IMR-90 (cell line): ENCODE data around the gene IFNG-AS1. TPM values are rescaled to one million over a fixed set of nuclear protein-coding genes. Genes with fewer than 3 reads are reported as not detected.

ENCODE experiments used
- ATAC-seq: fragments of 200-7000 bp; cut with Tn5 transposase; 2 replicates; pipeline ENCODE4 v1.9.1; 2020; ENCODE audit warnings: low read depth, mild to moderate bottlenecking, moderate library complexity
- BruUV-seq: library from RNA; stranded (reverse); fragments of 400-500 nt; replicated peaks from 2 replicates; lab custom pipeline; 2021; lab: Mats Ljungman, UMichigan
- CTCF ChIA-PET: fragments of 300-600 bp; formaldehyde crosslinking; extraction: SDS; loops from one replicate; lab custom pipeline; 2021; ENCODE audit warnings: antibody characterized with exemption; lab: Yijun Ruan, JAX
- POLR2A ChIA-PET: fragments of 300-600 bp; sonication (Branson Sonifier 250); formaldehyde crosslinking; loops from one replicate; lab custom pipeline; 2022; ENCODE audit warnings: antibody characterized with exemption; ENCODE audit not compliant: unreplicated experiment; lab: Charles Lee
- DNase-seq: peaks from one replicate; pipeline ENCODE4 v3.0.0; 2013
- H2AFZ ChIP-seq: replicated peaks from 2 replicates; pipeline ENCODE3; 2013; ENCODE audit warnings: low read length, mild to moderate bottlenecking; ENCODE audit not compliant: poor library complexity
- H2AK5ac ChIP-seq: 2 replicates; pipeline ENCODE4 v1.6.1; 2013; ENCODE audit warnings: low read depth, low read length, inconsistent platforms
- H2AK9ac ChIP-seq: replicated peaks from 2 replicates; pipeline ENCODE3; 2013; ENCODE audit warnings: mild to moderate bottlenecking, low read depth, low read length, moderate library complexity; ENCODE audit not compliant: poor library complexity
- H2BK120ac ChIP-seq: 2 replicates; pipeline ENCODE4 v1.6.1; 2013; ENCODE audit warnings: low read depth, low read length, inconsistent platforms
- H2BK15ac ChIP-seq: 3 replicates; pipeline ENCODE4 v1.6.1; 2013; ENCODE audit warnings: low read depth, low read length, inconsistent platforms
- H2BK20ac ChIP-seq: 2 replicates; pipeline ENCODE4 v1.6.1; 2013; ENCODE audit warnings: low read depth, mild to moderate bottlenecking, inconsistent platforms, low read length, moderate library complexity
- H2BK5ac ChIP-seq: 2 replicates; pipeline ENCODE4 v1.6.1; 2013; ENCODE audit warnings: mild to moderate bottlenecking, low read depth, low read length, inconsistent platforms; ENCODE audit not compliant: poor library complexity, severe bottlenecking
- H3K14ac ChIP-seq: replicated peaks from 2 replicates; pipeline ENCODE4 v1.6.1; 2013; ENCODE audit warnings: low read depth, low read length, inconsistent platforms
- H3K18ac ChIP-seq: 2 replicates; pipeline ENCODE4 v1.6.1; 2013; ENCODE audit warnings: low read depth, low read length, control low read depth
- H3K23ac ChIP-seq: 2 replicates; pipeline ENCODE4 v1.6.1; 2013; ENCODE audit warnings: low read depth, low read length, inconsistent platforms
- H3K27ac ChIP-seq: 2 replicates; pipeline ENCODE4 v1.5.1; 2013; ENCODE audit warnings: mild to moderate bottlenecking, control low read depth, low read length; ENCODE audit not compliant: insufficient read depth
- H3K27me3 ChIP-seq: 2 replicates; pipeline ENCODE4 v1.6.1; 2013; ENCODE audit warnings: low read length; ENCODE audit not compliant: control insufficient read depth, insufficient read depth
- H3K36me3 ChIP-seq: 2 replicates; pipeline ENCODE4 v1.6.1; 2013; ENCODE audit warnings: low read length, mixed read lengths; ENCODE audit not compliant: control insufficient read depth, insufficient read depth
- H3K4ac ChIP-seq: 2 replicates; pipeline ENCODE4 v1.6.1; 2013; ENCODE audit warnings: low read depth, low read length, inconsistent platforms
- H3K4me1 ChIP-seq: 2 replicates; pipeline ENCODE4 v1.6.1; 2013; ENCODE audit warnings: low read length, mixed read lengths; ENCODE audit not compliant: control insufficient read depth, insufficient read depth
- H3K4me2 ChIP-seq: 2 replicates; pipeline ENCODE4 v1.6.1; 2013; ENCODE audit warnings: low read depth, mild to moderate bottlenecking, control low read depth, low read length, moderate library complexity
- H3K4me3 ChIP-seq: 2 replicates; pipeline ENCODE4 v1.5.1; 2013; ENCODE audit warnings: low read depth, mild to moderate bottlenecking, control low read depth, low read length, moderate library complexity; ENCODE audit not compliant: insufficient read depth
- H3K56ac ChIP-seq: 2 replicates; pipeline ENCODE4 v1.6.1; 2013; ENCODE audit warnings: low read length, inconsistent platforms; ENCODE audit not compliant: insufficient read depth; ENCODE audit errors: extremely low read depth
- H3K79me1 ChIP-seq, 2 experiments: 2 replicates each; pipeline ENCODE4 v1.6.1; 2013; ENCODE audit warnings: low read length in 2 of 2, inconsistent platforms in 1 of 2, low read depth in 1 of 2
- H3K9ac ChIP-seq: 2 replicates; pipeline ENCODE4 v1.6.1; 2013; ENCODE audit warnings: low read depth, low read length, control low read depth
- H3K9me1 ChIP-seq: 2 replicates; pipeline ENCODE4 v1.6.1; 2013; ENCODE audit warnings: low read length, inconsistent platforms; ENCODE audit not compliant: insufficient read depth
- H3K9me3 ChIP-seq: 2 replicates; pipeline ENCODE4 v1.6.1; 2013; ENCODE audit warnings: low read length; ENCODE audit not compliant: control insufficient read depth, insufficient read depth
- H4K20me1 ChIP-seq: 2 replicates; pipeline ENCODE4 v1.6.1; 2013; ENCODE audit warnings: low read length, inconsistent platforms; ENCODE audit not compliant: insufficient read depth
- H4K5ac ChIP-seq: 2 replicates; pipeline ENCODE4 v1.6.1; 2013; ENCODE audit warnings: mild to moderate bottlenecking, low read depth, low read length, control low read depth
- H4K8ac ChIP-seq, 2 experiments: 2 replicates each; pipeline ENCODE4 v1.6.1; 2013; ENCODE audit warnings: low read depth in 2 of 2, low read length in 2 of 2, control low read depth in 1 of 2, inconsistent platforms in 1 of 2
- H4K91ac ChIP-seq: 2 replicates; pipeline ENCODE4 v1.6.1; 2013; ENCODE audit warnings: low read depth, low read length, inconsistent platforms; ENCODE audit not compliant: insufficient read depth
- CHD1 ChIP-seq: IDR thresholded peaks from 2 replicates; pipeline ENCODE4 v1.6.1; 2012; ENCODE audit warnings: low read depth, low read length, improper control_type of control experiment
- MAFK ChIP-seq: IDR thresholded peaks from 2 replicates; pipeline ENCODE4 v1.6.1; 2012; ENCODE audit warnings: low read depth, low read length, improper control_type of control experiment
- MXI1 ChIP-seq: IDR thresholded peaks from 2 replicates; pipeline ENCODE4 v1.6.1; 2012; ENCODE audit warnings: low read depth, mild to moderate bottlenecking, low read length, moderate library complexity, borderline replicate concordance
- NFE2L2 ChIP-seq: fragments of 150-350 bp; IDR thresholded peaks from 2 replicates; pipeline ENCODE4 v1.6.1; 2016; ENCODE audit warnings: low read depth, mild to moderate bottlenecking, low read length
- RCOR1 ChIP-seq: IDR thresholded peaks from 2 replicates; pipeline ENCODE4 v1.6.1; 2012; ENCODE audit warnings: mild to moderate bottlenecking, low read length, improper control_type of control experiment; ENCODE audit not compliant: insufficient replicate concordance
- RFX5 ChIP-seq: IDR thresholded peaks from 2 replicates; pipeline ENCODE4 v1.8.0; 2012; ENCODE audit warnings: low read depth, mild to moderate bottlenecking, low read length, moderate library complexity
- SMC3 ChIP-seq: fragments of 150-350 bp; IDR thresholded peaks from 2 replicates; pipeline ENCODE4 v1.6.1; 2016; ENCODE audit warnings: low read depth, mild to moderate bottlenecking, antibody characterized with exemption, low read length, moderate library complexity
- WGBS, 2 experiments: methylation state at CpG; one replicate each; pipeline versions ENCODE4 v1.1.5 to v1.1.7; 2013; ENCODE audit warnings: missing lambda C conversion rate in 2 of 2; ENCODE audit not compliant: insufficient read length in 1 of 2; ENCODE audit errors: extremely low coverage in 2 of 2; 5-methylcytosine and 5-hydroxymethylcytosine counted together
- dilution Hi-C: fragments of 300-500 bp; cut with HindIII; formaldehyde crosslinking; loops from one replicate; pipeline ENCODE4 v1.14.3; 2018; ENCODE audit warnings: low sequenced_read_pairs; ENCODE audit not compliant: unreplicated experiment
- in situ Hi-C: fragments of 300-500 bp; cut with MboI; formaldehyde crosslinking; loops from 3 replicates; pipeline ENCODE4 v1.14.3; 2019; ENCODE audit warnings: low sequenced_read_pairs, inconsistent platforms, mixed read lengths
- intact Hi-C: fragments of 100-400 bp; cut with micrococcal nuclease; formaldehyde crosslinking; loops from 2 replicates; pipeline ENCODE4 v1.10.0; 2022
- polyA plus RNA-seq, 3 experiments: library from polyadenylated mRNA; depleted of rRNA; stranded (reverse); fragments of >200 nt; gene quantifications; 2 replicates each; pipeline ENCODE4 v1.2.3, GENCODE V29; 2012; ENCODE audit warnings: low replicate concordance in 1 of 3
- total RNA-seq: library from RNA; depleted of rRNA; stranded (reverse); fragments of >200 nt; gene quantifications from 2 replicates; pipeline ENCODE4 v1.2.3, GENCODE V29; 2012
- TF ChIP-seq, protein P1 (sequence below): conservative IDR thresholded peaks from 2 replicates; pipeline ENCODE4 v1.5.1; 2012; ENCODE audit warnings: mild to moderate bottlenecking, low read depth, low read length, improper control_type of control experiment
- TF ChIP-seq, protein P2 (sequence below): fragments of 150-350 bp; IDR thresholded peaks from 2 replicates; pipeline ENCODE4 v1.6.1; 2016; ENCODE audit warnings: low read depth, mild to moderate bottlenecking, low read length, moderate library complexity, borderline replicate concordance
- TF ChIP-seq, protein P3 (sequence below): fragments of 150-350 bp; IDR thresholded peaks from 2 replicates; pipeline ENCODE4 v1.6.1; 2017; ENCODE audit warnings: mild to moderate bottlenecking, antibody characterized with exemption, low read length, low read depth

IFNG-AS1 gene
- total and polyA plus RNA-seq, 2 of the 4 experiments (the other 2 are of a cell fraction): not detected

DNA sequence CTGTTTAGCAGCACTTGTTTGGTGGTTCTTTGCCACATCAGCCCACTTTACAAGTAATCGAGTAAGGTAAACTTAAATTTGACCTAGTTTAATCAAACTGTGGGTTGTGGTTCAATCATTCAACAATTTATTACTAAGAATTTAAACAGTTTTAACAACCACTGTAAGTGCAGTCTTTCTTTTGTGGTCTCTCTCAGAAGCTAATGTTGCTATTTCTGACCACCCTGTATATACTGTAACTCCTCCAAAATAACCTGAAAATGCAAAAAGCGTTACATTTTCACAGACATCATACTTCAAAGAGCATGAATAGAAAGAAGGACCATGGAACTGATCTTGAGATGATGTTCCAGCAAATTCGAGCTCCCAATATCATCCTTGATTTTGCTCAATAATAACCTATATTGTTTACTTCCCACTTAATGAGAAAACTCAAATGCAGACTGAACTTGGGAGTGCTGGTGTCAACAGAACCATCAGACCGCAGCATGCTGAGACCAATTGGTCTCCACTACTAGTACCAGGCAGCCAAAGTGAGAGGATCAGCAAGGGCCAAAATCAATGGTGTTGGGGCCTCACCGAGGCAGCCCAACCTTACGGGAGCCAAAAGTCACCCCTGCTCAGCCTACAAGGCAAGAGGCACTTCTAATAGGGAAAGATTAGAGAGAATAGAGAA, 22.1 kb downstream of the IFNG-AS1 start (continued):
- TF ChIP-seq, protein P1, sequence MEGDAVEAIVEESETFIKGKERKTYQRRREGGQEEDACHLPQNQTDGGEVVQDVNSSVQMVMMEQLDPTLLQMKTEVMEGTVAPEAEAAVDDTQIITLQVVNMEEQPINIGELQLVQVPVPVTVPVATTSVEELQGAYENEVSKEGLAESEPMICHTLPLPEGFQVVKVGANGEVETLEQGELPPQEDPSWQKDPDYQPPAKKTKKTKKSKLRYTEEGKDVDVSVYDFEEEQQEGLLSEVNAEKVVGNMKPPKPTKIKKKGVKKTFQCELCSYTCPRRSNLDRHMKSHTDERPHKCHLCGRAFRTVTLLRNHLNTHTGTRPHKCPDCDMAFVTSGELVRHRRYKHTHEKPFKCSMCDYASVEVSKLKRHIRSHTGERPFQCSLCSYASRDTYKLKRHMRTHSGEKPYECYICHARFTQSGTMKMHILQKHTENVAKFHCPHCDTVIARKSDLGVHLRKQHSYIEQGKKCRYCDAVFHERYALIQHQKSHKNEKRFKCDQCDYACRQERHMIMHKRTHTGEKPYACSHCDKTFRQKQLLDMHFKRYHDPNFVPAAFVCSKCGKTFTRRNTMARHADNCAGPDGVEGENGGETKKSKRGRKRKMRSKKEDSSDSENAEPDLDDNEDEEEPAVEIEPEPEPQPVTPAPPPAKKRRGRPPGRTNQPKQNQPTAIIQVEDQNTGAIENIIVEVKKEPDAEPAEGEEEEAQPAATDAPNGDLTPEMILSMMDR: no peak

DNA sequence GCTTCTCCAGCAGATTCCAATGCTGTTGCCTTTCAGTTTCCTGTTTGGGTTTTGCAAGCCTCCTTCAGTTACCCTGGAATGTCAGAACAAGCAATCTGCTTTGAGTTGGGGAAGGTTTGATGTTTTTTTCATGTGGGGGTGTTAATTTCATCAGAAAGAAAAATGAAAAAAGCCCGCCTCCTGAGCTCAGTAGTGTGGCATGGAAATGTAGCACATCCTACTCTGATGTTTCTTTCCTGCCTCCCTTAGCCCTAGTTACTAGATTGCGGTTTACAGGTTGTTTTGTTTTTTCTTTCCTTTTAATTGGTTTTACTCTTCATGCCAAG, 22.6 kb downstream of the IFNG-AS1 start:
- in situ Hi-C loops: no loop called here
- Histone ChIP-seq H3K9me3 (no peaks in the 10 kb centered on the region), H2BK20ac (no peak overlapping the region), H3K18ac (no peak overlapping the region), H2BK120ac (no peak overlapping the region), H3K27me3 (no peaks in the 10 kb centered on the region; the same call in 1 of the 2 replicates), H4K20me1 (no peaks in the 10 kb centered on the region), H2AK5ac (no peak overlapping the region), H4K91ac (no peak overlapping the region), H3K4me1 (peaks cover 9% of the 10 kb centered on the region), H3K9me1 (no peaks in the 10 kb centered on the region), H3K4me3 (no peak overlapping the region), H3K36me3 (no peaks in the 10 kb centered on the region), H3K79me1 (no peaks in the 10 kb centered on the region), H3K23ac (no peak overlapping the region), H4K5ac (no peak overlapping the region), H4K8ac (no peak overlapping the region; a peak in 1 of 4 replicates), H3K56ac (no peak overlapping the region), H2AFZ (no peak overlapping the region), H3K4ac (no peak overlapping the region), H2AK9ac (no peak overlapping the region), H3K27ac (no peak overlapping the region), H2BK15ac (no peak overlapping the region), H2BK5ac (no peak overlapping the region), H3K4me2 (0 out of 2 replicates have a peak overlapping the region, but pooled peaks have one; percentile 46), H3K9ac (no peak overlapping the region), H3K14ac (no peak overlapping the region)
- DNase-seq: peak; percentile 12
- ATAC-seq: peak; percentile 78
- no CpG with 5 or more reads among the region's 2 CpGs for WGBS, 2 experiments
- ChIA-PET CTCF (no interaction called here), POLR2A (no interaction called here)
- dilution Hi-C loops: no loop called here
- intact Hi-C loops: no loop called here
- BruUV-seq: no TSS peak
- no peak for TF ChIP-seq RCOR1
- no peak for TF ChIP-seq SMC3
- TF ChIP-seq, protein P2, sequence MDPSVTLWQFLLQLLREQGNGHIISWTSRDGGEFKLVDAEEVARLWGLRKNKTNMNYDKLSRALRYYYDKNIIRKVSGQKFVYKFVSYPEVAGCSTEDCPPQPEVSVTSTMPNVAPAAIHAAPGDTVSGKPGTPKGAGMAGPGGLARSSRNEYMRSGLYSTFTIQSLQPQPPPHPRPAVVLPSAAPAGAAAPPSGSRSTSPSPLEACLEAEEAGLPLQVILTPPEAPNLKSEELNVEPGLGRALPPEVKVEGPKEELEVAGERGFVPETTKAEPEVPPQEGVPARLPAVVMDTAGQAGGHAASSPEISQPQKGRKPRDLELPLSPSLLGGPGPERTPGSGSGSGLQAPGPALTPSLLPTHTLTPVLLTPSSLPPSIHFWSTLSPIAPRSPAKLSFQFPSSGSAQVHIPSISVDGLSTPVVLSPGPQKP: no peak
- TF ChIP-seq, protein P3, sequence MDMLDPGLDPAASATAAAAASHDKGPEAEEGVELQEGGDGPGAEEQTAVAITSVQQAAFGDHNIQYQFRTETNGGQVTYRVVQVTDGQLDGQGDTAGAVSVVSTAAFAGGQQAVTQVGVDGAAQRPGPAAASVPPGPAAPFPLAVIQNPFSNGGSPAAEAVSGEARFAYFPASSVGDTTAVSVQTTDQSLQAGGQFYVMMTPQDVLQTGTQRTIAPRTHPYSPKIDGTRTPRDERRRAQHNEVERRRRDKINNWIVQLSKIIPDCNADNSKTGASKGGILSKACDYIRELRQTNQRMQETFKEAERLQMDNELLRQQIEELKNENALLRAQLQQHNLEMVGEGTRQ: no peak
- no peak for TF ChIP-seq NFE2L2
- no peak for TF ChIP-seq RFX5
- TF ChIP-seq MAFK: no peak
- no peak for TF ChIP-seq CHD1
- no peak for TF ChIP-seq MXI1
